Measurements from ENCODE around the gene FAM219A.

GRCh38 chr9:34412336-34412735, 46.0 kb downstream of the FAM219A start:
- TF ChIP-seq CTCF (conservative IDR thresholded peaks at IDR 0.05; ENCODE audit: low read depth, low read length) (no peak), EZH2 (IDR thresholded peaks at IDR 0.05; ENCODE audit: borderline replicate concordance, low read depth, low read length, poor library complexity, severe bottlenecking) (no peak)
